DMS 273 treated with DMSO at 0.1 percent for 48 hours (cell line): Measurements from ENCODE around the gene KPRP.

Experiments
- DNase-seq: peaks from one replicate; lab custom pipeline; 2025; lab: John Stamatoyannopoulos, UW

Gene KPRP

GRCh38 chr1:152757747-152758146, at the start of gene KPRP:
Gene KPRP (plus strand): TSS chr1:152758025. CDS start chr1:152759589, 1,564 bp downstream.
- DNase-seq = no peak

DNA sequence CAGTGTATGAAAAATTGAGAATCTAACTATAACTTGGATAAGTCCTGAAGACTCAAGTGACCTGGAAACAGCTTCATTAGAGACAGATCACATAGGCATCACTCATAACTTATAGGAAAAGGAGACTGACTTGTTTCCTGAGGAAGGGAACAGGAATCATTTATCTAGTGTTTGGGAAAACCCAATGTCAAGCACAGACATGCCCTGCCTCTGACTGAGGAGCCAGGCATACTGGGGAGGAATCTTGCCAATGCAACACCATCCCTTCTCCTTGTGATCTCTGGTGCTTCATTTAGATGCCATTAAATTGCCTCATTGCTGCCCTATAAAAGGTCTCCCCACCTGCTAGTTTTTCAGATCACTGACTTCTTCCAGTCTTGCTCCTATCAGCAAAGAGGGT, 39.6 kb upstream of the KPRP start:
- DNase-seq = no peak

GRCh38 chr1:152725261-152725660, 32.6 kb upstream of the KPRP start:
- no peak for DNase-seq

- no peak for DNase-seq
These were observed 28.8 kb upstream of the KPRP start for GRCh38 chr1:152728986-152729385.

DNA sequence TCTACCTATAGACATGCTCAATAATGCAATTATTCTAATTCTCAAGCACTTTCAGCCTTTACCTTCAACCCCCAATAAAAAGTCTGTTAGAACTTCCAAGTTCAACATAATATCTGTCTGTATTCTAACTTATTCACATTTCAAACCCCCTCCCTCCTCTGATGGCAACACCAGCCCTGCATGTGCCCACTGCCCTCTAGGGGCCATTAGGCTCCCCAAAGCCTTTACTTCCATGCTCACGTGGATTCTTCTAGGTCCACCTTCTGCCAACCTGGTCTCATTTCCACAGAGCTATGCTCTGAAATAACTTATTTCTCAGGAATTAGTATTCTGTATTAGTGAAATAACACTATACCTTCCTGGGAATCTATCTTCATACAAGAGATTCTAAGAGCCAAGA, 22.2 kb upstream of the KPRP start:
- DNase-seq = no peak

DNA sequence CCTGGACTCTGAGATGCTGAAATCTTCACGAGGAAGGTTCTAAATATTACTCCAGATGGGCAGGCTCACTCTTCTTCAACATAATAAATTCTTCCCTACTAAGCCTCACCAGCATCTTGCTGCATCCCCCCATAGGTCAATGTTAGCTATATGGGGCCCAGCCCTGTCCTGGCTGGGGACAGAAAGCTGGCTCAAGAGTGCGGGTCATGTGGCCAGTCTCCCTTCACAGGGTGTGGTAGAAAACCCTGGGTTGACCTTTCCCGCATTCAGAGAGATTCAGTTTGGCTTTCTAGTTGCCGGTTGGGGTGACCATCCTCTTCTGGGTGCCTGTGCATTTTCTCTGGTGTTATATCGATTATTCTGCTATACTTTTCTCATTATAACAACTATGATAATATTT, 19.8 kb upstream of the KPRP start:
- no peak for DNase-seq

DNA sequence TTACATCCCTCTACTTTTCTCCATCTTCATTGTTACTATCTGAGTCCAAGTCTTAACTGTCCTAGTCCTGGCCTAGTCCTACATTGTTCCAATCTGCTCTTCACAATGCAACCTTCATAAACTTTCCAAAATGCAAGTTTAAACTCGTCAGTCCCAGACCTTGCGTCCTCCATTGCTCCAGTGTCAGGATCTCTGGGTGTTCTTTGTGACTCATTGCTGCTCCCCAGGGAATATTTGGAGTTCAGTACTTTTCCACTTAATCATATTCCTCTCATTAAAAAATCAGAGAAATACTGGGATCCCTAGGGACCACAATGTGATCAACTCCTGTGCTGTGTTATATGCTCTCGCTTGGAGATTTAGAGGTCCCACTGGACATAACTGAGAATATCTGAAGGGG, 18.0 kb upstream of the KPRP start:
- DNase-seq = no peak

- no peak for DNase-seq
These were observed 16.2 kb upstream of the KPRP start for GRCh38 chr1:152741656-152742055.

DNA sequence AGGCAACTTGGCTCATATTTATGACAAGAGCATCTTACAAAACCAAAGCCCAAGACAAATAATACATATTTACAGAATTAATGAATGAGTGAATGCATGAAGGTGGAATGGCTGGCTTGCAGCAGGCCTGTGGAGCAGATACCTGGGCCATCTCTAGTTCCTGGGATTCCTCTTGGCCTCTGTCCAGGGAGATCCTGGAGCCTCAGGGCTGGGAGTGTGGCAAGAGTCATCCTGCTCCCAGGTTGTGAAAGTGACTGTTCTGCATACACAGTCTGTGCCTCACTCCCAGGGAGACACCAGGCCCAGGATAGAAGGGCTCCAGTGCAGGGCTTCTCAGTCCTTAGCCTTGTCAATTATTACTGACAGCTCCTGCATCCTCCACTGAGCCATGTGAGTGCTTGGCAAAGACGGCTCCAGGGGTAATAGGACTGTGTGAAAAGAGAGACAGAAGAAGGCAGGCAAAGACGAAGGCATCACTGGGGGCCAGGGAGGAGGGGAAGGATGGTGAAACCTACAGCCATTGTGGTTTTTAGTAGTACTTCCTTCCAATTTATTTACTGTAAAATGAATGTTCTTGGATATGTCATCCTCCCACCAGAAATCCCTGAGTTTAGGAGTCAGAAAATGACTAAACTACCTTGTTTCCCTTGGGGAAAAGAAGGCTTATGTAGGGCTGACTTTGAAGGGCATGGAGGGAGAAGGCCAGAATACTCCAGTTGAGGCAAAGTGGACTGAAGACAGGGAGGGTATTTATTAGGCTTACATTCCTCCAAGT, 14.3 kb upstream of the KPRP start:
- no peak for DNase-seq

GRCh38 chr1:152745289-152745704, 12.5 kb upstream of the KPRP start:
- no peak for DNase-seq

- no peak for DNase-seq
These were observed 11.9 kb upstream of the KPRP start for GRCh38 chr1:152745765-152746444.

- no peak for DNase-seq
These were observed 10.0 kb upstream of the KPRP start for GRCh38 chr1:152747831-152748230.

- DNase-seq = no peak
These were observed 5.6 kb upstream of the KPRP start for GRCh38 chr1:152752225-152752624.

DNA sequence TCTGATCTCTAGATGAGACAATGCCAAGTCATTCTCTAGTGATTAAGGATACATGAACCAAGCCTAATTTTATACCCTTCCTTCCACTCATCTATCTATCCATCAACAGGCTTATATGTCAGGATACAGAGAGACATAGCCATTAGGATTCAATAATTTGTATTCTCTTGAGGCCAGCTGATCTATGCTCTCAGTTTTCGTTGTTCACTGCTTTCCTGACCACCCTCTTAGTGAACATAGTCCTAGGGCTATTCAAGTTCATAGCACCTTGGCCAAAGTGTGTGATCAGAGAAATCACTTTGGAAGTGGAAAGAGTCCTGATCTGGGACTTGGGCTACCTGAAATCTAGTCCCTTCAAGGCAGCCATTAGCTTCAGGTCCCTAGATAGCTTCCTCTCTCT, 4.2 kb upstream of the KPRP start:
- DNase-seq = no peak

GRCh38 chr1:152756872-152757271, 953 bp upstream of the KPRP start:
- no peak for DNase-seq

- DNase-seq = no peak
These were observed 811 bp downstream of the KPRP start for GRCh38 chr1:152758636-152759035.

DNA sequence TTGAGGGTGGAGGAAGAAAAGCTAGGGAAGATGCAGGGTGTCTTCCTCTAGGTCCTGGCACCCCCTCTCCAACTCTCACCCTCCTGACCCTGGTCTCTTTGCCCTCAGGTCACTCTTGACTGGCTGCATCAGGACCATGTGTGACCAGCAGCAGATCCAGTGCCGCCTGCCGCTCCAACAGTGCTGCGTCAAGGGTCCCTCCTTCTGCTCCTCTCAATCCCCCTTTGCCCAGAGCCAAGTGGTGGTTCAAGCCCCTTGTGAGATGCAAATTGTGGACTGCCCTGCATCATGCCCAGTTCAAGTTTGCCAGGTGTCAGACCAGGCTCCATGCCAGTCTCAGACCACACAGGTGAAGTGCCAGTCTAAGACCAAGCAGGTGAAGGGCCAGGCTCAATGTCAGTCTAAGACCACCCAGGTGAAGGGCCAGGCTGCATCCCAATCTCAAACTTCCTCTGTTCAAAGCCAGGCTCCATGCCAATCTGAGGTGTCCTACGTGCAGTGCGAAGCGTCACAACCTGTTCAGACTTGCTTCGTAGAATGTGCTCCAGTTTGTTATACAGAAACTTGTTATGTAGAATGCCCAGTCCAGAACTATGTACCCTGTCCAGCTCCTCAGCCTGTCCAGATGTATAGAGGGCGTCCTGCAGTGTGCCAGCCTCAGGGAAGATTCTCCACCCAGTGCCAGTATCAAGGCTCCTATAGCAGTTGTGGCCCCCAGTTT, 1.8 kb downstream of the KPRP start:
- no peak for DNase-seq

GRCh38 chr1:152760551-152761190, 2.8 kb downstream of the KPRP start:
- no peak for DNase-seq

DNA sequence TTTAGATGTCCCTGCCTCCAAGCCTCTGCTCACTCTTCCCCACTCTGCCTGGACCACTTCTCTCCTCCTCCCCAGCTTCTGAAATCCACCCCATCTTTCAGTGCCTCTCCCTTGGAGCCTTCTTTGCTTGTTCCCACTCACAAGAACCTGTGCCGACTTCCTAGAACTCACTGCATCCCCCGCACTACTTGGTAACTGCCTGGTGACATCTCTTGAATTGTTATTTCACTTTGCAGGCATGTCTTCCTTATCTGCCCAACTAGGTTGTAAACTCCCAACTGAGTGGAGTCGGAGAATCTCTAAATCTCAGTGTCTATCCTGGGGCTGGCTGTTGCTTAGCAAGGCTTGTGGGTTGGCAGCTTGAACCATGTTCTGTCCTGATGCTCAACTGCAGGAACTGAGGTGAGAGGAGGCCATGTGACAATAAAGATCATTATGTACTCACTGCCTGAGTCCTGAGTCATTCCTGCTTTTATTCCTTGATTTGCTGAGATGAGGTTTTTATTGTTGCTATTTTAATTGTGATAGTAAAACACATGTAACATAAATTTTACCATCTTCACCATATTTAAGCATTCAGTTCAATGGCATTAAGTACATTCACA, 3.9 kb downstream of the KPRP start:
- DNase-seq = no peak

GRCh38 chr1:152768847-152769533, 11.2 kb downstream of the KPRP start:
- DNase-seq = no peak

- DNase-seq = no peak
These were observed 12.6 kb downstream of the KPRP start for GRCh38 chr1:152770411-152770810.
